Subcutaneous adipose tissue (tissue), 4 donors: ENCODE results near the gene UBE3B. TPM values are rescaled to one million over a fixed set of nuclear protein-coding genes. Genes with fewer than 3 reads are reported as not detected.

ENCODE experiments used
- total RNA-seq, 4 donors: library from RNA; depleted of rRNA; stranded (reverse); fragments of >200 nt; gene quantifications; one replicate each; pipeline ENCODE4 v1.1.0, GENCODE V29; 2016
- TF ChIP-seq, protein P1 (sequence below): fragments of 450-650 bp; IDR thresholded peaks from one replicate; pipeline ENCODE4 v1.5.1; 2016; ENCODE audit warnings: low read depth, mild to moderate bottlenecking, control low read depth, antibody characterized with exemption, moderate library complexity

UBE3B gene
- total RNA-seq, 4 donors from 2014 or later = 31.8 to 88.5 (median 45.4) TPM

DNA sequence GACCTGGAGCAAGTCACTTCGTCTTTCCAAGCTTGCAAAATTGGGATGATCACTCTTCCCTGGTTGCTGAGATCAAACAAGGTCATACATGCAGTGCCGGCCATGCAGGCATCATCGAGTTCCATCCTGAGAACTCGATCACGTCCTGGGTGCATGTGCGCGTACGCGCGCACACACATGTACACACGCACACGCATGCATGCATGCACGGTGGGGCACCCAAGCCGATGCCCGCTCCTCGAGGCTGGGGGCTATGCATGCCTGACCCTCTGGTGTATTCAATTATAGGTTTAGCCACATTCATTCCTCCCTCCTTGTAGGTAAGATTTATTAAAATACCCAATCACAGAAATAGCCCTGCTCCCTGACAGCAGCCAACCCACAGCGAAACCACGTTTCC is 69.9 kb downstream of the UBE3B start:
- TF ChIP-seq, protein P1, sequence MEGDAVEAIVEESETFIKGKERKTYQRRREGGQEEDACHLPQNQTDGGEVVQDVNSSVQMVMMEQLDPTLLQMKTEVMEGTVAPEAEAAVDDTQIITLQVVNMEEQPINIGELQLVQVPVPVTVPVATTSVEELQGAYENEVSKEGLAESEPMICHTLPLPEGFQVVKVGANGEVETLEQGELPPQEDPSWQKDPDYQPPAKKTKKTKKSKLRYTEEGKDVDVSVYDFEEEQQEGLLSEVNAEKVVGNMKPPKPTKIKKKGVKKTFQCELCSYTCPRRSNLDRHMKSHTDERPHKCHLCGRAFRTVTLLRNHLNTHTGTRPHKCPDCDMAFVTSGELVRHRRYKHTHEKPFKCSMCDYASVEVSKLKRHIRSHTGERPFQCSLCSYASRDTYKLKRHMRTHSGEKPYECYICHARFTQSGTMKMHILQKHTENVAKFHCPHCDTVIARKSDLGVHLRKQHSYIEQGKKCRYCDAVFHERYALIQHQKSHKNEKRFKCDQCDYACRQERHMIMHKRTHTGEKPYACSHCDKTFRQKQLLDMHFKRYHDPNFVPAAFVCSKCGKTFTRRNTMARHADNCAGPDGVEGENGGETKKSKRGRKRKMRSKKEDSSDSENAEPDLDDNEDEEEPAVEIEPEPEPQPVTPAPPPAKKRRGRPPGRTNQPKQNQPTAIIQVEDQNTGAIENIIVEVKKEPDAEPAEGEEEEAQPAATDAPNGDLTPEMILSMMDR = no peak

DNA sequence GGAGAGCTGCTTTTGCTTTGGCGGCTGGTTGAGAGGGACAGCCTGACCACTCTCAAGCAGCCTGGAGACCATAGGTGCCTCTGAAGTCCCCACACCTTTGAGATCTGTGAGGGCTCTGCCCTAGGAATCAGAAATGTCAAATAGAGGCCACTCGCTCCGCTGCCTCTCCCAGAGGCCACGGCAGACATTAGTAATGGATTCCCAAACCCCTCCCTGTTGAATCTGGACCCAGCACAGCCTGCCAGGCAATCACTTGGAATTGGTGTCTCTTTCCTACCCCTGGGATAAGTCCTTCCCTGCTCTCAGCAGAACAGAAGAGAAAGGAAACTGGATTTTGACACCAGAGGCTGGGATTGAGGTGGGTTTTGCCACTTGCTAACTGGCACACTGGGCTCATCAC is 70.8 kb downstream of the UBE3B start:
- TF ChIP-seq, protein P1 = no peak

DNA sequence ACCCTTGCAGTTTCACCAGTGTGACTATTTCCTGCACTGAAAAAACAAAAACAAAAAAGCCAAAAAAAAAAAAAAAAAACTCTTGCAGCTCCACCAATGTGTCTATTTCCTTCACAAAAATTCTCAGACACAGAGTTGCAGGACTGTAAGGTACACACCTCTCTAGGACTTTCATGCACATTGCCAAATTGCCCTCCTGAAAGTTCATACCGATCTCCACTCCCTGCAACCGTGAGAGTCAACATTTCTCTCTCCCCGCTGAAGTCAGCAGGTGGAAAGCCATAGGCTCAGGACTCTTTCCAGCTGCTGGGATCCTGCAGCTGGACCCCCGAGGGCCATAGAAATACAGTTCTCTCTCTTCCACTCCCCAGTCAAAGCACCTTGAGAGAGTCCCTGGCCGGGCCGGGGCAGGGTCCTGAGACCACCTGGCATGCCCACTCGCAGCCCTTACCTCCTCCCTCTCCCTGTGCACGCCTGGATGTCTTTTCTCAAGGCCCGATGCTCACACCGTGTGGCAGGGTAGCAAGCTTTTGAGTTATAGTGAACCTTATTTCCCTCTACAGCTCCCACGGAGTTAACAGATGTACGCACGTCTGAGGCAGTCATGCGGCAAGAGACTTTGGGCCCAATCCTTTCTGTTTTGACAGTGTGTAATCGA is 72.3 kb downstream of the UBE3B start:
- TF ChIP-seq, protein P1 = no peak

DNA sequence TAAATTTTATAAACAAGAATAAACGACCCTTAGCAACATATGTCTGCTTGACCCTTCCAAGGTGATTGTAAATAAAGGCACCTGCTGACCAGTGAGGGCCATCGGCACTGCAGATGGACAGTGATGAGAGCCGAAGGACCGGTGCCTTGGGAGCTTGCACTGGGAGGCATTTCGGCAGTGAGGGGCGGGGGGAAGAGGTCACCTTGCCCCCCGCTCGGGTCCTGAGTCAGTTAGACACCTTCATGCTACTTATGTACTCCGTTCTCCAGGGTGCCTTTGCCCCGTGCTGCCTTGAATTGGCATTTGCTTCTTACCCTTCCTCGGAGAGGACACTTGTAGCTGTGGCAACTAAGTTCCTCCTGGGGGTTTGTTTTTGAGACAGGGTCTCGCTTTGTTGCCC is 72.8 kb downstream of the UBE3B start:
- TF ChIP-seq, protein P1 = no peak

DNA sequence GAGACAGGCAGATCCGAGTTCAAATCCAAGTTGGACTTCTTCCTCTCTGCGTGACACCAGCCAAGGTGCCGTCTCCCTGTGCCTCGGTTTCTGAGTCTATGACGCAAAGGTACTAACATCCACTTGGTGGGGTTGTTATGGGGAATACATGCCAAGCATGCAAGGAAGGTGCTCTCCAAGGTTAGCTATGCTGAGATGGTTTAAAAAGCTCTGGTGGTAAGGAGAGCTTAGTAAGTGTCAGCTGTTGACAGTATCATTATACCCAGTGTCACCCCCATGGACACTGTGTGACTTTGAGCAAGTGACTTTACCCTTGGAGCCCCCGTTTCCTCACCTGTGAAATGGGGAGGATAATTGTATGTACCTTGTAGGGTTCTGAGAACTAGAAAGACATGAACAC is 73.7 kb downstream of the UBE3B start:
- TF ChIP-seq, protein P1 = no peak

DNA sequence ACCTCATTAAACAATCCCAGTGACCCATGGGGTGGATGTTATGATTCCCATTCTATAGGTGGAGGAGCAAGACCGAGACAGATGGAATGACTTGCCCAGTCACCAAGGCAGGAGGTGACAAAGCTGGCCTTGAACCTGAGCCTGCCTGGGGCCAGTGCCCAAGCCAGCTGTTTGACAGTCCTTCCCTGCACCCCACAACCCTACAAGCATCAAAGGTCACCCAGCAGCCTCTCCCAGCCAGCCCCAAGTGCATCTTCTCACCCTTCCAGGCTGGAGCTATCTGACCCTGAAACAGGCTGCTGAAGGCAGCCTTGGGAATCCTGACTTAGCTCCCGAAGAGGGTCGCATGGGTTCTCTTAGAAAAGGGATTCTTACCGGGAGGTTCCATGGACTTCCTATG is 75.5 kb downstream of the UBE3B start:
- TF ChIP-seq, protein P1 = no peak

DNA sequence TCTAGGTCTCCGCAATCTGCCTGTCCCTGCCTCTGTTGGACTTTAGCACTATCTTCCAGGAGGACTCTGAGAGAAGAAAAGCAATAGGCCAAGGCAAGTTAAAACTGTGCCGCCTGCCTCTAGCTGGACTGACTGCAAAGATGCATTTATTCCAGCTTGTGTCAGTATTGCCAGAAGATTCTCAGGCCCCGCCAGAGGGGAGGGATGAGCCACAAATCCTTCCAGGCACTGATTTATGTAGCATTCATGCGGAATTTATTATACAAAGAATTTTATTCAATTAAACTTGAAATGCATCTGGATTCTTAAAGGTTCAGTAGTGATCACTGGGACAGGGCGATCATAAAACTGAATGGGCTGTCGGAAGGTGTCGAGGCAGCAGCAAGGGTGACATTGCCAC is 76.0 kb downstream of the UBE3B start:
- TF ChIP-seq, protein P1 = no peak
